Measurements from ENCODE around the gene PTPRA. TPM values are rescaled to one million over a fixed set of nuclear protein-coding genes. Genes with fewer than 3 reads are reported as not detected.

The PTPRA gene
- total and polyA plus RNA-seq, 2 of the 13 experiments (the other 11 are each of a cell fraction or from before 2014, with no cell fraction given): 47.2 to 127 TPM

DNA sequence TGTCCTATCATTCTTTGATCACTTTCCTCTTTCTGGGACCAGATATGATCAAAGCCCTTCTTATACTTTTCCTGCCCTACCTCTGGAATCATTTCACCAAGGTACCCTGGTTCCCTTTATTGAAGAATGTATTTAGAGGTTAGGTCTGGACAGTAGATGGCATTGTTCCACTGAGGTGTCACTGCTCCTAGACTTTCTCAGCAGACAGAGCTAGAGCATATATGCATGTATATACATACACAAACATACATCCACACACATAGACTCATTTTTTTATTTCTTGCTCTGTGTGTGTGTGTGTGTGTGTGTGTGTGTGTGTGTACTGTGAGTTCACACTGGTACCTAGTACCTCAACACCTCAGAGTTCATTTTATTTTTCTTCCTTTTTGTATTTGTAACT lies 40.9 kb downstream of the PTPRA start (continued):
- TF ChIP-seq, protein P1, sequence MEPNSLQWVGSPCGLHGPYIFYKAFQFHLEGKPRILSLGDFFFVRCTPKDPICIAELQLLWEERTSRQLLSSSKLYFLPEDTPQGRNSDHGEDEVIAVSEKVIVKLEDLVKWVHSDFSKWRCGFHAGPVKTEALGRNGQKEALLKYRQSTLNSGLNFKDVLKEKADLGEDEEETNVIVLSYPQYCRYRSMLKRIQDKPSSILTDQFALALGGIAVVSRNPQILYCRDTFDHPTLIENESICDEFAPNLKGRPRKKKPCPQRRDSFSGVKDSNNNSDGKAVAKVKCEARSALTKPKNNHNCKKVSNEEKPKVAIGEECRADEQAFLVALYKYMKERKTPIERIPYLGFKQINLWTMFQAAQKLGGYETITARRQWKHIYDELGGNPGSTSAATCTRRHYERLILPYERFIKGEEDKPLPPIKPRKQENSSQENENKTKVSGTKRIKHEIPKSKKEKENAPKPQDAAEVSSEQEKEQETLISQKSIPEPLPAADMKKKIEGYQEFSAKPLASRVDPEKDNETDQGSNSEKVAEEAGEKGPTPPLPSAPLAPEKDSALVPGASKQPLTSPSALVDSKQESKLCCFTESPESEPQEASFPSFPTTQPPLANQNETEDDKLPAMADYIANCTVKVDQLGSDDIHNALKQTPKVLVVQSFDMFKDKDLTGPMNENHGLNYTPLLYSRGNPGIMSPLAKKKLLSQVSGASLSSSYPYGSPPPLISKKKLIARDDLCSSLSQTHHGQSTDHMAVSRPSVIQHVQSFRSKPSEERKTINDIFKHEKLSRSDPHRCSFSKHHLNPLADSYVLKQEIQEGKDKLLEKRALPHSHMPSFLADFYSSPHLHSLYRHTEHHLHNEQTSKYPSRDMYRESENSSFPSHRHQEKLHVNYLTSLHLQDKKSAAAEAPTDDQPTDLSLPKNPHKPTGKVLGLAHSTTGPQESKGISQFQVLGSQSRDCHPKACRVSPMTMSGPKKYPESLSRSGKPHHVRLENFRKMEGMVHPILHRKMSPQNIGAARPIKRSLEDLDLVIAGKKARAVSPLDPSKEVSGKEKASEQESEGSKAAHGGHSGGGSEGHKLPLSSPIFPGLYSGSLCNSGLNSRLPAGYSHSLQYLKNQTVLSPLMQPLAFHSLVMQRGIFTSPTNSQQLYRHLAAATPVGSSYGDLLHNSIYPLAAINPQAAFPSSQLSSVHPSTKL (CRISPR knock-in tag; IDR thresholded peaks at IDR 0.05): 0 out of 2 replicates have a peak, but pooled peaks have one; percentile 27
- no peak for TF ChIP-seq FIP1L1 (IDR thresholded peaks at IDR 0.05; ENCODE audit: borderline replicate concordance, insufficient read depth, low read depth, low read length)
- TF ChIP-seq KIAA2018 (CRISPR knock-in tag; IDR thresholded peaks at IDR 0.05; ENCODE audit: borderline replicate concordance): no peak
- TF ChIP-seq ZMAT3 (CRISPR knock-in tag; conservative IDR thresholded peaks at IDR 0.05): no peak
- no peak for TF ChIP-seq HMG20B (CRISPR knock-in tag; conservative IDR thresholded peaks at IDR 0.05)
- TF ChIP-seq ZNF256 (CRISPR knock-in tag; conservative IDR thresholded peaks at IDR 0.05): no peak
- TF ChIP-seq ELF3 (CRISPR knock-in tag; IDR thresholded peaks at IDR 0.05): no peak
- TF ChIP-seq ZNF354B (CRISPR knock-in tag; IDR thresholded peaks at IDR 0.05): no peak
- no peak for TF ChIP-seq THYN1 (CRISPR knock-in tag; IDR thresholded peaks at IDR 0.05; ENCODE audit: borderline replicate concordance, low read depth)
- no peak for TF ChIP-seq RFX1 (IDR thresholded peaks at IDR 0.05)
- TF ChIP-seq FOXP4 (CRISPR knock-in tag; IDR thresholded peaks at IDR 0.05): no peak
- TF ChIP-seq ZFYVE20 (CRISPR knock-in tag; IDR thresholded peaks at IDR 0.05; ENCODE audit: borderline replicate concordance, low read depth): no peak
- TF ChIP-seq ZSCAN21 (CRISPR knock-in tag; IDR thresholded peaks at IDR 0.05; ENCODE audit: borderline replicate concordance): no peak
- TF ChIP-seq IRX3 (CRISPR knock-in tag; IDR thresholded peaks at IDR 0.05; ENCODE audit: borderline replicate concordance, low read depth): no peak
- TF ChIP-seq DPF2 (CRISPR knock-in tag; IDR thresholded peaks at IDR 0.05; ENCODE audit: borderline replicate concordance, low read depth): no peak
- no peak for TF ChIP-seq ARHGAP35 (CRISPR knock-in tag; IDR thresholded peaks at IDR 0.05; ENCODE audit: borderline replicate concordance)
